ENCODE results near the gene RANBP2. TPM values are rescaled to one million over a fixed set of nuclear protein-coding genes. Genes with fewer than 3 reads are reported as not detected.

Gene RANBP2
- total RNA-seq, 1 experiment from 2014 or later: 23.7 TPM

GRCh38 chr2:108835040-108835439, 115.8 kb downstream of the RANBP2 start:
- no peak for DNase-seq (ENCODE audit: low spot score)

Small RNA genes lying within 50 kb of the gene (small RNA-seq; reads per million reads assigned to genes)
- gene AC010095.1: not detected

Other genes starting within 250 kb of the RANBP2 start
- gene LIMS1, start 185.0 kb upstream of the RANBP2 start, total RNA-seq (2014; rRNA removed; shearing (Covaris generic)): 28.5 and 43.1 TPM in 2 replicates
- 4.7 and 5.6 TPM in 2 replicates for gene CCDC138, start 67.3 kb downstream of the RANBP2 start, total RNA-seq (2014; rRNA removed; shearing (Covaris generic))